H1 (cell line): Measurements from ENCODE around the gene PSMB5. TPM values are rescaled to one million over a fixed set of nuclear protein-coding genes. Genes with fewer than 3 reads are reported as not detected.

ENCODE experiments used
- BACH1 ChIP-seq: IDR thresholded peaks from 2 replicates; pipeline ENCODE4 v1.6.1; 2012; ENCODE audit warnings: low read length, improper control_type of control experiment
- GABPA ChIP-seq: IDR thresholded peaks from 2 replicates; pipeline ENCODE4 v1.6.1; 2011; ENCODE audit warnings: mild to moderate bottlenecking, low read length, moderate library complexity, borderline replicate concordance; ENCODE audit not compliant: insufficient read depth
- SRF ChIP-seq: IDR thresholded peaks from 2 replicates; pipeline ENCODE4 v1.6.1; 2011; ENCODE audit warnings: mild to moderate bottlenecking, low read depth, low read length, moderate library complexity
- SUZ12 ChIP-seq: fragments of 200-600 bp; sonication (generic); IDR thresholded peaks from 2 replicates; pipeline ENCODE4 v1.6.1; 2012; ENCODE audit warnings: mild to moderate bottlenecking, inconsistent platforms, low read length, moderate library complexity, mixed read lengths
- polyA plus RNA-seq, 7 experiments: library from polyadenylated mRNA; depleted of rRNA in 3 of 7; stranded (reverse) in 5 of 7; unstranded in 2 of 7; fragments of >200 nt in 5 of 7; fragments of 200-250 nt in 2 of 7; gene quantifications; 1 replicate in 5 of 7; 2 replicates in 1 of 7; 4 replicates in 1 of 7; pipeline versions ENCODE4 v1.2.1 to v1.2.3, GENCODE V29; 2011 to 2013; ENCODE audit warnings: missing spikeins in 2 of 7, mixed read lengths in 2 of 7
- total RNA-seq: library from RNA; stranded (reverse); fragmentation: NEBNext Ultra II Directional; extraction: Animal tissue kit (Norgen Biotek cat#: 25700); gene quantifications from 2 replicates; pipeline ENCODE4 v1.2.1, GENCODE V29; 2021

PSMB5 gene
- total and polyA plus RNA-seq, 2 of the 8 experiments (the other 6 are each of a cell fraction or from before 2014, with no cell fraction given): 254 to 510 TPM

GRCh38 chr14:23024612-23025075 is 10.1 kb downstream of the PSMB5 start (continued):
- TF ChIP-seq GABPA (no peak), SRF (no peak), SUZ12 (no peak), BACH1 (no peak)
